Liver (tissue), 9 donors: ENCODE data around the gene YBX3. TPM values are rescaled to one million over a fixed set of nuclear protein-coding genes. Genes with fewer than 3 reads are reported as not detected.

Experiments
- DNase-seq: peaks from one replicate; pipeline ENCODE4 v3.0.0-alpha.2; 2017; ENCODE audit warnings: low spot score
- H3K27ac ChIP-seq, 2 donors: one replicate each; pipeline ENCODE4 v1.7.0; 2013; ENCODE audit warnings: inconsistent platforms in 2 of 2, low read length in 2 of 2, control low read depth in 1 of 2, low read depth in 1 of 2, mild to moderate bottlenecking in 1 of 2
- H3K27me3 ChIP-seq, 4 donors: one replicate each; pipeline versions ENCODE4 v1.6.1 to v1.7.0; 2013; ENCODE audit warnings: low read length in 3 of 4, inconsistent platforms in 1 of 4, mild to moderate bottlenecking in 1 of 4, moderate library complexity in 1 of 4; ENCODE audit not compliant: control insufficient read depth in 4 of 4, insufficient read depth in 4 of 4
- H3K36me3 ChIP-seq, 4 donors: one replicate each; pipeline versions ENCODE4 v1.6.1 to v1.7.0; 2013; ENCODE audit warnings: low read length in 3 of 4, mild to moderate bottlenecking in 3 of 4, low read depth in 1 of 4, moderate library complexity in 1 of 4; ENCODE audit not compliant: control insufficient read depth in 4 of 4, insufficient read depth in 3 of 4
- H3K4me1 ChIP-seq, 4 donors: one replicate each; pipeline versions ENCODE4 v1.6.1 to v1.7.0; 2013; ENCODE audit warnings: low read length in 3 of 4, mild to moderate bottlenecking in 3 of 4, moderate library complexity in 1 of 4; ENCODE audit not compliant: control insufficient read depth in 4 of 4, insufficient read depth in 4 of 4
- H3K4me3 ChIP-seq, 3 donors: one replicate each; pipeline versions ENCODE4 v1.6.1 to v1.7.0; 2013; ENCODE audit warnings: low read length in 3 of 3, control low read depth in 1 of 3, low read depth in 1 of 3, mild to moderate bottlenecking in 1 of 3
- H3K9ac ChIP-seq, 2 donors: one replicate each; pipeline ENCODE4 v1.7.0; 2013; ENCODE audit warnings: low read length in 2 of 2, mild to moderate bottlenecking in 2 of 2, moderate library complexity in 2 of 2, control low read depth in 1 of 2, low read depth in 1 of 2
- H3K9me3 ChIP-seq, 4 donors: one replicate each; pipeline versions ENCODE4 v1.6.1 to v1.7.0; 2013; ENCODE audit warnings: low read length in 3 of 4; ENCODE audit not compliant: control insufficient read depth in 4 of 4
- FOXA2 ChIP-seq: IDR thresholded peaks from 2 replicates; pipeline ENCODE4 v1.6.1; 2016; ENCODE audit warnings: antibody characterized with exemption
- GABPA ChIP-seq, 2 donors: IDR thresholded peaks in 1 of 2; conservative IDR thresholded peaks in 1 of 2; 2 replicates each; pipeline ENCODE4 v1.6.1; 2016; ENCODE audit warnings: antibody characterized with exemption in 2 of 2, mild to moderate bottlenecking in 1 of 2, moderate library complexity in 1 of 2
- HNF4G ChIP-seq: IDR thresholded peaks from 2 replicates; pipeline ENCODE4 v1.6.1; 2016; ENCODE audit warnings: antibody characterized with exemption
- MAX ChIP-seq: IDR thresholded peaks from 2 replicates; pipeline ENCODE4 v1.6.1; 2016; ENCODE audit warnings: antibody characterized with exemption
- NR2F2 ChIP-seq: IDR thresholded peaks from 2 replicates; pipeline ENCODE4 v1.6.1; 2016; ENCODE audit warnings: antibody characterized with exemption
- RAD21 ChIP-seq, 2 donors: IDR thresholded peaks; 2 replicates each; pipeline ENCODE4 v1.6.1; 2016; ENCODE audit warnings: antibody characterized with exemption in 2 of 2, mild to moderate bottlenecking in 2 of 2
- RXRA ChIP-seq, 2 donors: IDR thresholded peaks; 2 replicates each; pipeline ENCODE4 v1.6.1; 2017 to 2018; ENCODE audit warnings: antibody characterized with exemption in 2 of 2, mild to moderate bottlenecking in 1 of 2
- SP1 ChIP-seq: IDR thresholded peaks from 2 replicates; pipeline ENCODE4 v1.6.1; 2018; ENCODE audit warnings: antibody characterized with exemption, mild to moderate bottlenecking
- TAF1 ChIP-seq: conservative IDR thresholded peaks from 2 replicates; pipeline ENCODE4 v1.6.1; 2016; ENCODE audit warnings: antibody characterized with exemption, mild to moderate bottlenecking
- YY1 ChIP-seq: IDR thresholded peaks from 2 replicates; pipeline ENCODE4 v1.6.1; 2016; ENCODE audit warnings: antibody characterized with exemption, mild to moderate bottlenecking
- ZBTB33 ChIP-seq: IDR thresholded peaks from 2 replicates; pipeline ENCODE4 v1.6.1; 2016; ENCODE audit warnings: antibody characterized with exemption
- WGBS: extraction: QIAGEN DNeasy Blood & Tissue Kit; methylation state at CpG from one replicate; pipeline ENCODE4 v1.1.7; 2013; 5-methylcytosine and 5-hydroxymethylcytosine counted together
- polyA plus RNA-seq, 2 donors: library from polyadenylated mRNA; stranded (reverse) in 1 of 2; unstranded in 1 of 2; fragments of 200-250 nt in 1 of 2; fragments of >200 nt in 1 of 2; fragmentation: Nextera tagmentation in 1 of 2; extraction: Ambion mirVana in 1 of 2; gene quantifications; one replicate each; pipeline versions ENCODE4 v1.2.1 to v1.2.3, GENCODE V29; 2013 to 2015
- total RNA-seq, 2 donors: library from RNA; depleted of rRNA; stranded (reverse); fragments of >200 nt; gene quantifications; one replicate each; pipeline ENCODE4 v1.2.3, GENCODE V29; 2014
- TF ChIP-seq, protein P1 (sequence below): IDR thresholded peaks from 2 replicates; pipeline ENCODE4 v1.6.1; 2016; ENCODE audit warnings: antibody characterized with exemption
- TF ChIP-seq, protein P2 (sequence below): fragments of 150-350 bp; IDR thresholded peaks from 2 replicates; pipeline ENCODE4 v1.5.1; 2017; ENCODE audit warnings: improper control_type of control experiment, low read depth, low read length; ENCODE audit not compliant: missing input control
- TF ChIP-seq, protein P3 (sequence below): IDR thresholded peaks from 2 replicates; pipeline ENCODE4 v1.6.1; 2016; ENCODE audit warnings: antibody characterized with exemption, mild to moderate bottlenecking
- donor health status: healthy.
- donor health status: healthy.
- donor health status: healthy.
- donor health status: healthy.
- donor health status: healthy.

Gene YBX3
- total and polyA plus RNA-seq, 4 donors = 6.8 to 116 (median 15.7) TPM

- TF ChIP-seq RAD21 (IDR thresholded peaks at IDR 0.05) = no peak
- TF ChIP-seq SP1 = no peak
- no peak for TF ChIP-seq GABPA (IDR thresholded peaks at IDR 0.05 in 1 of 2, conservative IDR thresholded peaks at IDR 0.05 in 1 of 2)
- TF ChIP-seq MAX = no peak
- Histone ChIP-seq H3K27ac (no peak overlapping the region), H3K27me3 (peaks cover 0 to 3% (median 0%) of the 10 kb centered on the region in 4 donors), H3K36me3 (no peaks in the 10 kb centered on the region), H3K4me1 (peaks cover 0 to 12% (median 6%) of the 10 kb centered on the region in 4 donors), H3K4me3 (no peak overlapping the region), H3K9ac (peak overlapping the region in 1 of 2 donors; percentile 6), H3K9me3 (no peaks in the 10 kb centered on the region)
- no peak for DNase-seq
- WGBS = 65% methylated on average over 15 of the region's 15 CpGs
Measured at GRCh38 chr12:10672231-10672868, 50.8 kb downstream of the YBX3 start.

- Histone ChIP-seq H3K4me3 (no peak overlapping the region), H3K9me3 (no peaks in the 10 kb centered on the region), H3K4me1 (peaks cover 0 to 12% (median 6%) of the 10 kb centered on the region in 4 donors), H3K27me3 (peaks cover 0 to 3% (median 1%) of the 10 kb centered on the region in 4 donors), H3K27ac (no peak overlapping the region), H3K36me3 (no peaks in the 10 kb centered on the region), H3K9ac (no peak overlapping the region)
- no peak for DNase-seq
- TF ChIP-seq GABPA (IDR thresholded peaks at IDR 0.05 in 1 of 2, conservative IDR thresholded peaks at IDR 0.05 in 1 of 2) = no peak
- TF ChIP-seq RXRA (IDR thresholded peaks at IDR 0.05) = no peak
- no peak for TF ChIP-seq FOXA2
- no peak for TF ChIP-seq TAF1
- TF ChIP-seq, protein P1, sequence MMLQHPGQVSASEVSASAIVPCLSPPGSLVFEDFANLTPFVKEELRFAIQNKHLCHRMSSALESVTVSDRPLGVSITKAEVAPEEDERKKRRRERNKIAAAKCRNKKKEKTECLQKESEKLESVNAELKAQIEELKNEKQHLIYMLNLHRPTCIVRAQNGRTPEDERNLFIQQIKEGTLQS = no peak
- no peak for TF ChIP-seq YY1
- TF ChIP-seq ZBTB33 = no peak
- TF ChIP-seq HNF4G = no peak
- TF ChIP-seq, protein P2, sequence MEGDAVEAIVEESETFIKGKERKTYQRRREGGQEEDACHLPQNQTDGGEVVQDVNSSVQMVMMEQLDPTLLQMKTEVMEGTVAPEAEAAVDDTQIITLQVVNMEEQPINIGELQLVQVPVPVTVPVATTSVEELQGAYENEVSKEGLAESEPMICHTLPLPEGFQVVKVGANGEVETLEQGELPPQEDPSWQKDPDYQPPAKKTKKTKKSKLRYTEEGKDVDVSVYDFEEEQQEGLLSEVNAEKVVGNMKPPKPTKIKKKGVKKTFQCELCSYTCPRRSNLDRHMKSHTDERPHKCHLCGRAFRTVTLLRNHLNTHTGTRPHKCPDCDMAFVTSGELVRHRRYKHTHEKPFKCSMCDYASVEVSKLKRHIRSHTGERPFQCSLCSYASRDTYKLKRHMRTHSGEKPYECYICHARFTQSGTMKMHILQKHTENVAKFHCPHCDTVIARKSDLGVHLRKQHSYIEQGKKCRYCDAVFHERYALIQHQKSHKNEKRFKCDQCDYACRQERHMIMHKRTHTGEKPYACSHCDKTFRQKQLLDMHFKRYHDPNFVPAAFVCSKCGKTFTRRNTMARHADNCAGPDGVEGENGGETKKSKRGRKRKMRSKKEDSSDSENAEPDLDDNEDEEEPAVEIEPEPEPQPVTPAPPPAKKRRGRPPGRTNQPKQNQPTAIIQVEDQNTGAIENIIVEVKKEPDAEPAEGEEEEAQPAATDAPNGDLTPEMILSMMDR = no peak
- TF ChIP-seq RAD21 (IDR thresholded peaks at IDR 0.05) = no peak
- no peak for TF ChIP-seq SP1
- TF ChIP-seq, protein P3, sequence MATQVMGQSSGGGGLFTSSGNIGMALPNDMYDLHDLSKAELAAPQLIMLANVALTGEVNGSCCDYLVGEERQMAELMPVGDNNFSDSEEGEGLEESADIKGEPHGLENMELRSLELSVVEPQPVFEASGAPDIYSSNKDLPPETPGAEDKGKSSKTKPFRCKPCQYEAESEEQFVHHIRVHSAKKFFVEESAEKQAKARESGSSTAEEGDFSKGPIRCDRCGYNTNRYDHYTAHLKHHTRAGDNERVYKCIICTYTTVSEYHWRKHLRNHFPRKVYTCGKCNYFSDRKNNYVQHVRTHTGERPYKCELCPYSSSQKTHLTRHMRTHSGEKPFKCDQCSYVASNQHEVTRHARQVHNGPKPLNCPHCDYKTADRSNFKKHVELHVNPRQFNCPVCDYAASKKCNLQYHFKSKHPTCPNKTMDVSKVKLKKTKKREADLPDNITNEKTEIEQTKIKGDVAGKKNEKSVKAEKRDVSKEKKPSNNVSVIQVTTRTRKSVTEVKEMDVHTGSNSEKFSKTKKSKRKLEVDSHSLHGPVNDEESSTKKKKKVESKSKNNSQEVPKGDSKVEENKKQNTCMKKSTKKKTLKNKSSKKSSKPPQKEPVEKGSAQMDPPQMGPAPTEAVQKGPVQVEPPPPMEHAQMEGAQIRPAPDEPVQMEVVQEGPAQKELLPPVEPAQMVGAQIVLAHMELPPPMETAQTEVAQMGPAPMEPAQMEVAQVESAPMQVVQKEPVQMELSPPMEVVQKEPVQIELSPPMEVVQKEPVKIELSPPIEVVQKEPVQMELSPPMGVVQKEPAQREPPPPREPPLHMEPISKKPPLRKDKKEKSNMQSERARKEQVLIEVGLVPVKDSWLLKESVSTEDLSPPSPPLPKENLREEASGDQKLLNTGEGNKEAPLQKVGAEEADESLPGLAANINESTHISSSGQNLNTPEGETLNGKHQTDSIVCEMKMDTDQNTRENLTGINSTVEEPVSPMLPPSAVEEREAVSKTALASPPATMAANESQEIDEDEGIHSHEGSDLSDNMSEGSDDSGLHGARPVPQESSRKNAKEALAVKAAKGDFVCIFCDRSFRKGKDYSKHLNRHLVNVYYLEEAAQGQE = no peak
- TF ChIP-seq NR2F2 = no peak
- WGBS = 99% methylated on average over 1 of the region's 1 CpG
Measured at GRCh38 chr12:10669533-10669932, 53.6 kb downstream of the YBX3 start.
